ENCODE measurements around the gene PGD.

Gene PGD

GRCh38 chr1:10430216-10431069 lies 31.6 kb downstream of the PGD start, which contains the start of gene CENPS (continued):
- TF ChIP-seq ZNF518A (tag by site-specific recombination; conservative IDR thresholded peaks at IDR 0.05; ENCODE audit: low read depth) = no peak
- peak; percentile 35 for TF ChIP-seq ZIC2 (tag by site-specific recombination; IDR thresholded peaks at IDR 0.05)
- TF ChIP-seq ZSCAN16 (tag by site-specific recombination; IDR thresholded peaks at IDR 0.05) = no peak
- TF ChIP-seq ZNF623 (tag by site-specific recombination; IDR thresholded peaks at IDR 0.05) = 0 out of 2 replicates have a peak, but pooled peaks have one; percentile 8
- TF ChIP-seq ZNF561 (tag by site-specific recombination; IDR thresholded peaks at IDR 0.05; ENCODE audit: borderline replicate concordance) = peak; percentile 94
- peak; percentile 51 for TF ChIP-seq ZBTB8A (tag by site-specific recombination; IDR thresholded peaks at IDR 0.05)
- TF ChIP-seq ZNF544 (tag by site-specific recombination; IDR thresholded peaks at IDR 0.05) = no peak
- TF ChIP-seq ZNF707 (tag by site-specific recombination; IDR thresholded peaks at IDR 0.05) = no peak
- TF ChIP-seq REST (tag by site-specific recombination; IDR thresholded peaks at IDR 0.05) = no peak
- TF ChIP-seq BCL11A (tag by site-specific recombination; IDR thresholded peaks at IDR 0.05; ENCODE audit: low read depth) = peak; percentile 71; the same call in 1 of the 2 replicates
- TF ChIP-seq YY2 (tag by site-specific recombination; IDR thresholded peaks at IDR 0.05) = peak; percentile 74
- peak; percentile 16 for TF ChIP-seq MZF1 (tag by site-specific recombination; IDR thresholded peaks at IDR 0.05; ENCODE audit: borderline replicate concordance)
- peak; percentile 90 for TF ChIP-seq ZBTB48 (tag by site-specific recombination; IDR thresholded peaks at IDR 0.05)
- no peak for TF ChIP-seq ZSCAN23 (tag by site-specific recombination; IDR thresholded peaks at IDR 0.05)
- no peak for TF ChIP-seq GFI1B (tag by site-specific recombination; IDR thresholded peaks at IDR 0.05)
- TF ChIP-seq ZNF311 (tag by site-specific recombination; IDR thresholded peaks at IDR 0.05; ENCODE audit: borderline replicate concordance) = no peak
- peak; percentile 72; the same call in 1 of the 2 replicates for TF ChIP-seq ZNF394 (tag by site-specific recombination; IDR thresholded peaks at IDR 0.05; ENCODE audit: borderline replicate concordance)
- no peak for TF ChIP-seq ZNF837 (tag by site-specific recombination; IDR thresholded peaks at IDR 0.05)
- no peak for TF ChIP-seq ZNF521 (tag by site-specific recombination; IDR thresholded peaks at IDR 0.05)
- TF ChIP-seq ZNF324 (tag by site-specific recombination; IDR thresholded peaks at IDR 0.05) = peak; percentile 88; the same call in 1 of the 2 replicates
- no peak for TF ChIP-seq ZNF777 (tag by site-specific recombination; IDR thresholded peaks at IDR 0.05; ENCODE audit: borderline replicate concordance)
- TF ChIP-seq ZSCAN18 (tag by site-specific recombination; IDR thresholded peaks at IDR 0.05) = no peak; the same call in 1 of the 2 replicates
- TF ChIP-seq ZNF843 (tag by site-specific recombination; IDR thresholded peaks at IDR 0.05) = 0 out of 2 replicates have a peak, but pooled peaks have one; percentile 46
- TF ChIP-seq ZNF133 (tag by site-specific recombination; IDR thresholded peaks at IDR 0.05) = no peak; the same call in 1 of the 2 replicates
- no peak for TF ChIP-seq ZNF175 (tag by site-specific recombination; IDR thresholded peaks at IDR 0.05)
- TF ChIP-seq ZNF626 (tag by site-specific recombination; IDR thresholded peaks at IDR 0.05) = no peak
- TF ChIP-seq ZNF174 (tag by site-specific recombination; IDR thresholded peaks at IDR 0.05) = no peak
- TF ChIP-seq ZNF239 (tag by site-specific recombination; IDR thresholded peaks at IDR 0.05) = no peak
- no peak for TF ChIP-seq ZNF549 (tag by site-specific recombination; IDR thresholded peaks at IDR 0.05)
- TF ChIP-seq ZNF776 (tag by site-specific recombination; IDR thresholded peaks at IDR 0.05; ENCODE audit: borderline replicate concordance) = peak; percentile 52; the same call in 1 of the 2 replicates
- no peak for TF ChIP-seq GLI2 (tag by site-specific recombination; IDR thresholded peaks at IDR 0.05; ENCODE audit: borderline replicate concordance, low read depth)
